HepG2 (cell line): Measurements from ENCODE around the gene ZNF500. TPM values are rescaled to one million over a fixed set of nuclear protein-coding genes. Genes with fewer than 3 reads are reported as not detected.

Experiments used
- ATAC-seq: fragments of 200-7000 bp; cut with Tn5 transposase; 3 replicates; pipeline ENCODE4 v1.9.1; 2020; ENCODE audit warnings: mild to moderate bottlenecking, moderate library complexity
- BruUV-seq: library from RNA; stranded (reverse); fragments of 400-500 nt; replicated peaks from 2 replicates; lab custom pipeline; 2021; lab: Mats Ljungman, UMichigan
- CTCF ChIA-PET: fragments of 300-600 bp; formaldehyde crosslinking; extraction: SDS; loops from one replicate; lab custom pipeline; 2021; ENCODE audit warnings: low total read pairs, inconsistent platforms, low intra/inter-chr PET ratio; lab: Yijun Ruan, JAX
- POLR2A ChIA-PET: fragments of 350-600 bp; sonication (Branson Sonifier 250); formaldehyde crosslinking; loops from one replicate; lab custom pipeline; 2020; ENCODE audit warnings: antibody characterized with exemption, inconsistent platforms; lab: Yijun Ruan, JAX
- DNase-seq: peaks from one replicate; pipeline ENCODE4 v3.0.0-alpha.2; 2015; ENCODE audit warnings: low spot score
- FAIRE-seq: peaks from 3 replicates; lab custom pipeline; 2011; peaks lifted over from hg19 to GRCh38; lab: Jason Lieb, UNC
- H2AFZ ChIP-seq: one replicate; pipeline ENCODE4 v1.6.1; 2011; ENCODE audit warnings: low read length, inconsistent platforms
- H3K27ac ChIP-seq: fragments of 300-600 bp; 3 replicates; pipeline ENCODE4 v1.8.0; 2011; ENCODE audit warnings: mixed run types, mild to moderate bottlenecking, mixed read lengths, low read length, inconsistent platforms; ENCODE audit not compliant: insufficient read depth; ENCODE audit errors: extremely low read length
- H3K27me3 ChIP-seq, 2 experiments: fragments of 200-600 bp in 1 of 2; 2 replicates in 1 of 2; 3 replicates in 1 of 2; pipeline versions ENCODE4 v1.6.0 to v1.8.0; 2011; ENCODE audit warnings: low read length in 2 of 2, mild to moderate bottlenecking in 2 of 2, moderate library complexity in 2 of 2, inconsistent platforms in 1 of 2; ENCODE audit not compliant: insufficient read depth in 2 of 2, control insufficient read depth in 1 of 2
- H3K36me3 ChIP-seq, 2 experiments: fragments of 200-600 bp in 1 of 2; replicated peaks in 1 of 2; 2 replicates in 1 of 2; 3 replicates in 1 of 2; pipeline versions ENCODE4 v1.5.1 to v1.8.0; 2011; ENCODE audit warnings: low read length in 2 of 2, inconsistent platforms in 1 of 2; ENCODE audit not compliant: insufficient read depth in 2 of 2, control insufficient read depth in 1 of 2
- H3K4me1 ChIP-seq: 2 replicates; pipeline ENCODE4 v1.5.1; 2012; ENCODE audit warnings: low read length, inconsistent platforms; ENCODE audit not compliant: insufficient read depth
- H3K4me2 ChIP-seq: 2 replicates; pipeline ENCODE4 v1.6.0; 2011; ENCODE audit warnings: low read depth, low read length, inconsistent platforms
- H3K4me3 ChIP-seq, 3 experiments: fragments of 200-600 bp in 1 of 3; sonication (generic), shearing (Covaris generic) in 1 of 3; replicated peaks in 1 of 3; 2 replicates each; pipeline ENCODE4 v1.5.1; 2011 to 2016; ENCODE audit warnings: low read length in 3 of 3, inconsistent platforms in 2 of 3, low read depth in 2 of 3, mild to moderate bottlenecking in 2 of 3, control low read depth in 1 of 3, mixed read lengths in 1 of 3; ENCODE audit not compliant: insufficient read depth in 1 of 3
- H3K79me2 ChIP-seq: one replicate; pipeline ENCODE4 v1.6.1; 2011; ENCODE audit warnings: low read length, inconsistent platforms; ENCODE audit not compliant: insufficient read depth
- H3K9ac ChIP-seq: 2 replicates; pipeline ENCODE4 v1.6.0; 2011; ENCODE audit warnings: mild to moderate bottlenecking, low read depth, low read length, inconsistent platforms; ENCODE audit not compliant: insufficient read depth
- H3K9me3 ChIP-seq: 2 replicates; pipeline ENCODE4 v1.5.1; 2012; ENCODE audit warnings: mild to moderate bottlenecking, low read length
- H4K20me1 ChIP-seq: 2 replicates; pipeline ENCODE4 v1.6.0; 2011; ENCODE audit warnings: inconsistent platforms, mild to moderate bottlenecking, low read length, moderate library complexity; ENCODE audit not compliant: insufficient read depth
- AGO2 ChIP-seq: fragments of 200-400 bp; formaldehyde crosslinking; optimal IDR thresholded peaks from 2 replicates; pipeline ENCODE3; 2017; ENCODE audit warnings: mild to moderate bottlenecking, low read depth, low read length, moderate library complexity
- CCDC6 ChIP-seq: sonication (generic); formaldehyde crosslinking; IDR thresholded peaks from 2 replicates; pipeline ENCODE4 v1.8.1; 2022; ENCODE audit warnings: mild to moderate bottlenecking, missing genetic modification reagents, moderate library complexity
- KLF15 ChIP-seq: sonication (generic); formaldehyde crosslinking; IDR thresholded peaks from 2 replicates; pipeline ENCODE4 v1.8.1; 2023; ENCODE audit warnings: borderline replicate concordance, mild to moderate bottlenecking, inconsistent platforms, missing genetic modification reagents, mixed read lengths
- RBFOX2 ChIP-seq: fragments of 200-400 bp; formaldehyde crosslinking; IDR thresholded peaks from 2 replicates; pipeline ENCODE4 v1.6.1; 2017; ENCODE audit warnings: low read depth, mild to moderate bottlenecking, low read length
- ZFP62 ChIP-seq: sonication (generic); formaldehyde crosslinking; IDR thresholded peaks from 2 replicates; pipeline ENCODE4 v1.4.0; 2020; ENCODE audit warnings: missing genetic modification reagents
- ZNF441 ChIP-seq: sonication (generic); formaldehyde crosslinking; IDR thresholded peaks from 2 replicates; pipeline ENCODE4 v1.7.0; 2021; ENCODE audit warnings: missing genetic modification reagents, borderline replicate concordance
- ZNF598 ChIP-seq: sonication (generic); formaldehyde crosslinking; IDR thresholded peaks from 2 replicates; pipeline ENCODE4 v1.5.1; 2020; ENCODE audit warnings: mild to moderate bottlenecking, missing genetic modification reagents, borderline replicate concordance
- WGBS: methylation state at CpG from one replicate; pipeline ENCODE4 v1.1.6; 2017; ENCODE audit warnings: low lambda C conversion rate; 5-methylcytosine and 5-hydroxymethylcytosine counted together
- in situ Hi-C: cut with HindIII; loops from 2 replicates; pipeline ENCODE4 v1.10.0; 2017; ENCODE audit warnings: low pct_unique_long_range_greater_than_20kb; ENCODE audit not compliant: extremely low pct_ligation_motif_present
- intact Hi-C: fragments of 100-400 bp; cut with micrococcal nuclease; formaldehyde crosslinking; loops from one replicate; pipeline ENCODE4 v1.10.0; 2022; ENCODE audit not compliant: unreplicated experiment
- polyA plus RNA-seq, 8 experiments: library from polyadenylated mRNA; depleted of rRNA in 3 of 8; stranded (reverse) in 7 of 8; unstranded in 1 of 8; fragments of >200 nt; fragmentation: Illumina TruSeq in 4 of 8; extraction: Trizol in 4 of 8; gene quantifications; 2 replicates each; pipeline versions ENCODE4 v1.2.1 to v1.2.3, GENCODE V29; 2011 to 2016; ENCODE audit warnings: low read depth in 4 of 8, missing spikeins in 1 of 8, mixed read lengths in 1 of 8; ENCODE audit not compliant: insufficient read depth in 1 of 8
- total RNA-seq, 5 experiments: library from RNA; depleted of rRNA; stranded (reverse); fragments of >200 nt; fragmentation: Illumina TruSeq; extraction: Trizol; gene quantifications; 2 replicates each; pipeline ENCODE4 v1.2.3, GENCODE V29; 2016; ENCODE audit warnings: low read depth in 1 of 5

ZNF500 gene
- total and polyA plus RNA-seq, 2 of the 13 experiments (the other 11 are each of a cell fraction or from before 2014, with no cell fraction given): 6.1 to 12.2 TPM

- 96% methylated on average over 9 of the region's 9 CpGs for WGBS
- Histone ChIP-seq H4K20me1 (no peaks in the 10 kb centered on the region), H3K9me3 (no peaks in the 10 kb centered on the region), H3K4me2 (no peak overlapping the region), H3K36me3 (peaks cover 23 to 60% of the 10 kb centered on the region in 2 experiments; a peak in 4 of 5 replicates), H3K4me3 (no peak overlapping the region), H2AFZ (no peak overlapping the region), H3K27ac (no peak overlapping the region), H3K79me2 (peaks cover 19% of the 10 kb centered on the region), H3K27me3 (no peaks in the 10 kb centered on the region), H3K9ac (no peak overlapping the region), H3K4me1 (peaks cover 26% of the 10 kb centered on the region)
- FAIRE-seq: no peak
- ChIA-PET POLR2A (interaction anchor here (1.1 kb wide), 1 partner anchor 28 kb away, joined by 3 read pairs; the partner anchor contains the start of genes ANKS3 and DNAAF8), CTCF (no interaction called here)
- TF ChIP-seq ZFP62 (CRISPR knock-in tag): no peak
- TF ChIP-seq KLF15: no peak
- peak; percentile 62; the same call in 1 of the 2 replicates for TF ChIP-seq RBFOX2
- peak; percentile 71 for TF ChIP-seq AGO2
- TF ChIP-seq CCDC6 (CRISPR knock-in tag): no peak
- TF ChIP-seq ZNF441 (CRISPR knock-in tag): no peak
- intact Hi-C loops: no loop called here
- DNase-seq: no peak
- no TSS peak for BruUV-seq
- in situ Hi-C loops: no loop called here
- no peak for ATAC-seq
Observed at GRCh38 chr16:4762205-4762604, 4.8 kb downstream of the ZNF500 start.

DNA sequence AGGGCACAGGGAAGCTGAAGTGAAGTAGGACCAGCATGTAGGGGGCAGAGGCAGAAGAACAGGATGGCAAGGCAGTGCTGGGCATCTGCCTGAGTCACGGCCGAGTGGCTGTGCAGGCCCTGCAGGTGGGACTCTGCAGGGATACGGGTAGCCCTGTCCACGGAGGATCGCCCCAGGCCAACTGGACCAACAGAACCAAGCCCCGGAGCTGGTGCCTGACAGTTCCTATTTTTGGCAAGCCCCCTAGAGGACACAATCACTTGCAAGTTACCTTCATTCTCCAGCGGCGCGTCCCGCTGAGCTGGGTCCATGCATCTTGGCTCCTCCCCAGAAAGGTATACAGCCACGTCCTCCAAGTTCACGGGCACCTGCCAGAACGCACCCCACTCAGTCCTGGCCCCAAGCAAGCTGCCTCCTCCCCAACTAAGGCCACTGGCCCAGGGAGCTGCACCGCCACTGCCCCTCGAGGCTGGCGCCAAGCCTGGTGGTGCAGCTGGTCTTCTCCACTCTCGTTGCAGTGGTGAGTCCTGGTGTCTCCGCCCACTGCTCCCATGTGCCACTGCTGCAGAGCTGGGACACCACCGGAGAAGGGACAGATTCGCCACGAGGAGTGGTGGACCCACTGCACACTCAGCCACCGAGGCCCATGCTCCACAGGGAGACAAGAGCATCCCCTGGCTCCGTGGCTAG is 6.6 kb downstream of the ZNF500 start:
- intact Hi-C loops (no loop called here), in situ Hi-C loops (no loop called here)
- no peak overlapping the region for H2AFZ ChIP-seq
- H3K79me2 ChIP-seq: peaks cover 13% of the 10 kb centered on the region
- no peak overlapping the region for H3K9ac ChIP-seq
- H3K27me3 ChIP-seq: no peaks in the 10 kb centered on the region
- no peaks in the 10 kb centered on the region for H4K20me1 ChIP-seq
- no peak for ATAC-seq
- H3K36me3 ChIP-seq: peaks cover 24 to 69% of the 10 kb centered on the region in 2 experiments; a peak in 4 of 5 replicates
- FAIRE-seq: no peak
- DNase-seq: no peak
- TF ChIP-seq ZNF598 (CRISPR knock-in tag) (no peak), AGO2 (peak; percentile 71), RBFOX2 (peak; percentile 53)
- no peaks in the 10 kb centered on the region; the same call in 1 of the 2 replicates for H3K9me3 ChIP-seq
- WGBS: 96% methylated on average over 10 of the region's 23 CpGs
- no peak overlapping the region for H3K4me2 ChIP-seq
- peaks cover 16% of the 10 kb centered on the region for H3K4me1 ChIP-seq
- H3K27ac ChIP-seq: no peak overlapping the region
- no TSS peak for BruUV-seq
- H3K4me3 ChIP-seq: no peak overlapping the region
- ChIA-PET CTCF (no interaction called here), POLR2A (no interaction called here)
